MM.1S (cell line): ENCODE data around the gene RREB1.

Experiments
- CTCF ChIP-seq: fragments of 300-600 bp; sonication (generic); IDR thresholded peaks from 2 replicates; pipeline ENCODE4 v1.5.1; 2016; ENCODE audit warnings: antibody characterized with exemption, low read length, mixed read lengths
- EZH2 ChIP-seq: fragments of 300-600 bp; sonication (generic); optimal IDR thresholded peaks from 2 replicates; pipeline ENCODE3; 2017; ENCODE audit warnings: low read depth, mild to moderate bottlenecking, antibody characterized with exemption, low read length, mixed read lengths
- EZH2phosphoT487 ChIP-seq: fragments of 300-600 bp; sonication (generic); IDR thresholded peaks from 2 replicates; pipeline ENCODE4 v1.6.1; 2018; ENCODE audit warnings: antibody characterized with exemption, low read length

GRCh38 chr6:7185561-7185960 lies 77.8 kb downstream of the RREB1 start:
- TF ChIP-seq CTCF (no peak), EZH2 (no peak), EZH2phosphoT487 (no peak)
